Endothelial cell of umbilical vein (primary cell): ENCODE data around the gene RFC2.

Experiments
- EZH2 ChIP-seq: IDR thresholded peaks from 2 replicates; pipeline ENCODE4 v1.6.1; 2012; ENCODE audit warnings: borderline replicate concordance, low read depth, mild to moderate bottlenecking, moderate library complexity, low read length, inconsistent platforms; ENCODE audit not compliant: severe bottlenecking
- GATA2 ChIP-seq: IDR thresholded peaks from 2 replicates; pipeline ENCODE4 v1.7.0; 2011; ENCODE audit warnings: low read depth, mild to moderate bottlenecking, moderate library complexity, mixed read lengths, low read length; ENCODE audit not compliant: insufficient read length, insufficient read depth
- JUN ChIP-seq: IDR thresholded peaks from 2 replicates; pipeline ENCODE4 v1.6.1; 2011; ENCODE audit warnings: borderline replicate concordance, low read depth; ENCODE audit not compliant: insufficient read length, insufficient read depth
- MYC ChIP-seq: IDR thresholded peaks from one replicate; pipeline ENCODE4 v1.6.1; 2011; ENCODE audit warnings: mild to moderate bottlenecking, low read depth, low read length
- POLR2A ChIP-seq: IDR thresholded peaks from 2 replicates; pipeline ENCODE4 v1.6.1; 2012; ENCODE audit warnings: low read depth, mild to moderate bottlenecking, control low read depth, low read length
- POLR2AphosphoS5 ChIP-seq: IDR thresholded peaks from 2 replicates; pipeline ENCODE4 v1.6.1; 2012; ENCODE audit warnings: low read depth, mild to moderate bottlenecking, control low read depth, low read length, moderate library complexity; ENCODE audit not compliant: insufficient read depth
- TF ChIP-seq, protein P1 (sequence below), 2 donors: IDR thresholded peaks; 1 replicate in 1 of 2; 2 replicates in 1 of 2; pipeline ENCODE4 v1.5.1; 2011; ENCODE audit warnings: low read length in 2 of 2, mild to moderate bottlenecking in 2 of 2, moderate library complexity in 2 of 2, control low read depth in 1 of 2, inconsistent platforms in 1 of 2, low read depth in 1 of 2; ENCODE audit not compliant: insufficient read depth in 1 of 2; ENCODE audit errors: extremely low read depth in 1 of 2
- TF ChIP-seq, protein P2 (sequence below): IDR thresholded peaks from 2 replicates; pipeline ENCODE4 v1.6.1; 2011; ENCODE audit not compliant: insufficient read depth, insufficient read length

DNA sequence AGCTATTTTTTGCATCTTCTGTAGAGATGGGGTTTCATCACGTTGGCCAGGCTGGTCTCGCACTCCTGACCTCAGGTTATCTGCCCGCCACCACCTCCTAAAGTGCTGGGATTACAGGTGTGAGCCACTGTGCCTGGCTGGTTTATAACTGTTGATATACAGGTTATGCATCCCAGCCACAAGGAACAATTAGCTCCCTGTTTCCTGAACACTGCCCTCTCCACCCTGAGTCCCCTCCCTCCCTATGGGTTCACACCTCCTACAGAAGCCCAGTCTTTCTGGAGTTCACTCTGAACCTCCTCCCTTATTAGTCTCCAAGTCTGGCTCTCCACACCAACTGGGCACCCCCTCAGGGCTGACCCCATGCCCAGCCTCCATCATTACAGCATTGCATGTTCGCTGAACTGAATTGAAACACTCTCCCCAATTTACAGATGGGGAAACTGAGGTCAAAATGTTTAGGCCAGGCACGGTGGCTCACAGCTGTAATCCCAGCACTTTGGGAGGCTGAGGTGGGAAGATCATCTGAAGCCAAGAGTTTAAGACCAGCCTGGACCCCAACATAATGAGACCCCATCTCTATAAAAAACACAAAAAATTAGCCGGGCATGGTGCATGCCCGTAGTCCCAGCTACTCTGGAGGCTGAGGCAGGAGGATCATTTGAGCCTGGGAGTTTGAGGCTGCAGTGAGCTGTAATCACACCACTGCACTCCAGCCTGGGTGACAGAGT lies 33.3 kb upstream of the RFC2 start:
- TF ChIP-seq POLR2A (no peak), EZH2 (no peak), POLR2AphosphoS5 (no peak), GATA2 (no peak), MYC (no peak), JUN (no peak)
- TF ChIP-seq, protein P1, sequence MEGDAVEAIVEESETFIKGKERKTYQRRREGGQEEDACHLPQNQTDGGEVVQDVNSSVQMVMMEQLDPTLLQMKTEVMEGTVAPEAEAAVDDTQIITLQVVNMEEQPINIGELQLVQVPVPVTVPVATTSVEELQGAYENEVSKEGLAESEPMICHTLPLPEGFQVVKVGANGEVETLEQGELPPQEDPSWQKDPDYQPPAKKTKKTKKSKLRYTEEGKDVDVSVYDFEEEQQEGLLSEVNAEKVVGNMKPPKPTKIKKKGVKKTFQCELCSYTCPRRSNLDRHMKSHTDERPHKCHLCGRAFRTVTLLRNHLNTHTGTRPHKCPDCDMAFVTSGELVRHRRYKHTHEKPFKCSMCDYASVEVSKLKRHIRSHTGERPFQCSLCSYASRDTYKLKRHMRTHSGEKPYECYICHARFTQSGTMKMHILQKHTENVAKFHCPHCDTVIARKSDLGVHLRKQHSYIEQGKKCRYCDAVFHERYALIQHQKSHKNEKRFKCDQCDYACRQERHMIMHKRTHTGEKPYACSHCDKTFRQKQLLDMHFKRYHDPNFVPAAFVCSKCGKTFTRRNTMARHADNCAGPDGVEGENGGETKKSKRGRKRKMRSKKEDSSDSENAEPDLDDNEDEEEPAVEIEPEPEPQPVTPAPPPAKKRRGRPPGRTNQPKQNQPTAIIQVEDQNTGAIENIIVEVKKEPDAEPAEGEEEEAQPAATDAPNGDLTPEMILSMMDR (IDR thresholded peaks at IDR 0.05; ENCODE audit: extremely low read depth in 1 of 2, insufficient read depth in 1 of 2, low read depth in 1 of 2, low read length in 2 of 2), result no peak
- TF ChIP-seq, protein P2, sequence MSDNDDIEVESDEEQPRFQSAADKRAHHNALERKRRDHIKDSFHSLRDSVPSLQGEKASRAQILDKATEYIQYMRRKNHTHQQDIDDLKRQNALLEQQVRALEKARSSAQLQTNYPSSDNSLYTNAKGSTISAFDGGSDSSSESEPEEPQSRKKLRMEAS, result no peak
